Measurements from ENCODE around the gene CHD5. TPM values are rescaled to one million over a fixed set of nuclear protein-coding genes. Genes with fewer than 3 reads are reported as not detected.

CHD5 gene
- total RNA-seq, 1 experiment from 2014 or later = 6.1 TPM

- TF ChIP-seq RAD21 (IDR thresholded peaks at IDR 0.05; ENCODE audit: low read depth) (no peak), EZH2phosphoT487 (IDR thresholded peaks at IDR 0.05; ENCODE audit: borderline replicate concordance) (no peak), SIN3A (IDR thresholded peaks at IDR 0.05; ENCODE audit: low read depth) (no peak), SRF (IDR thresholded peaks at IDR 0.05; ENCODE audit: low read depth) (no peak)
- TF ChIP-seq, protein P1, sequence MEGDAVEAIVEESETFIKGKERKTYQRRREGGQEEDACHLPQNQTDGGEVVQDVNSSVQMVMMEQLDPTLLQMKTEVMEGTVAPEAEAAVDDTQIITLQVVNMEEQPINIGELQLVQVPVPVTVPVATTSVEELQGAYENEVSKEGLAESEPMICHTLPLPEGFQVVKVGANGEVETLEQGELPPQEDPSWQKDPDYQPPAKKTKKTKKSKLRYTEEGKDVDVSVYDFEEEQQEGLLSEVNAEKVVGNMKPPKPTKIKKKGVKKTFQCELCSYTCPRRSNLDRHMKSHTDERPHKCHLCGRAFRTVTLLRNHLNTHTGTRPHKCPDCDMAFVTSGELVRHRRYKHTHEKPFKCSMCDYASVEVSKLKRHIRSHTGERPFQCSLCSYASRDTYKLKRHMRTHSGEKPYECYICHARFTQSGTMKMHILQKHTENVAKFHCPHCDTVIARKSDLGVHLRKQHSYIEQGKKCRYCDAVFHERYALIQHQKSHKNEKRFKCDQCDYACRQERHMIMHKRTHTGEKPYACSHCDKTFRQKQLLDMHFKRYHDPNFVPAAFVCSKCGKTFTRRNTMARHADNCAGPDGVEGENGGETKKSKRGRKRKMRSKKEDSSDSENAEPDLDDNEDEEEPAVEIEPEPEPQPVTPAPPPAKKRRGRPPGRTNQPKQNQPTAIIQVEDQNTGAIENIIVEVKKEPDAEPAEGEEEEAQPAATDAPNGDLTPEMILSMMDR (IDR thresholded peaks at IDR 0.05 in 2 of 3, conservative IDR thresholded peaks at IDR 0.05 in 1 of 3; ENCODE audit: borderline replicate concordance in 1 of 3, insufficient read depth in 1 of 3, low read depth in 2 of 3, low read length in 2 of 3) = no peak
Observed at GRCh38 chr1:6134206-6134605, 45.9 kb downstream of the CHD5 start (continued).

DNA sequence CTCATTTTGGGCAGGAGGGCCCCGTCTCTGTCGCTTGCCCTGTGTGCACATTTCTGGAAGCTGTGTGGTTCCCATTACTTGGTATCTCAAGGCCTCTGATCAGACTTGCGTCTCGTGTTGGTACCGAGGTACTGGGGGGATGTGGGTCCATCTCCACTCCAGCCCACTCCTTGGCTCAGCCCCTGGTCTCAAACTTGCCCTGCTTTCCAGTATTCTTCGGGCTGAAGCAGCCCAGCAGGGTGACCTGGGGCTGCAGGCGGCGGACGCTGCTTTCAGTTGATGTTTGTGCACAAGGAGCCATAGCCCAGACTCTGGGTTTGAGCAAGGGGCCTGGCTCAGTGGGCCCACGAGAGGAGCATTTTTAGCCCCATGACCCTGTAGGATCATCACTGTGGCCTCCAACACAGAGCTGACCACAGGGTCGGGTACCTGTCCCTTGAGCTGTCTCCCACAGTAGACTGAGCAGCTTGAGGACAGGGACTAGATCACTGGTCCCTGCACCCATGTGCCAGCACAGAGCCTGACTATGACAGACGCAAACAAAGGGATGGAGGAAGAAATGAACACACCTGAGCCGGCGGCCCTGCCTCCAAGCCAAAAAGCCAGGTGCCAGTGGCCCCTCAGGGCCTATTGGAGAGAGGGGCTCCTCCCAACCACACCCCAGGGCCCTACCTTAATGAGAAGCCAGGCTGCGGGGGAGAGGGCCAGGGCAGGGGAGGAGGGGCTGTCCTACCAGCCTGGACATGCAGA lies 46.8 kb downstream of the CHD5 start:
- Histone ChIP-seq H3K4me3 (replicated peaks in 1 of 2; ENCODE audit: low read depth in 1 of 2, low read length in 2 of 2) (no peak overlapping the region), H3K4me2 (ENCODE audit: low read length) (no peak overlapping the region), H3K9ac (ENCODE audit: low read length) (no peak overlapping the region), H3K27ac (ENCODE audit: low read depth, low read length) (no peak overlapping the region), H3K9me3 (ENCODE audit: control insufficient read depth in 1 of 2, insufficient read depth in 1 of 2, low read depth in 1 of 2, low read length in 2 of 2) (peaks cover 0 to 8% of the 10 kb centered on the region in 2 experiments; a peak in 2 of 4 replicates), H3K4me1 (ENCODE audit: control insufficient read depth in 1 of 2, insufficient read depth in 2 of 2, low read length in 2 of 2) (peaks cover under 1 to 2% of the 10 kb centered on the region in 2 experiments; a peak in 3 of 4 replicates), H4K20me1 (ENCODE audit: insufficient read depth) (no peaks in the 10 kb centered on the region), H3K36me3 (ENCODE audit: control insufficient read depth in 1 of 2, insufficient read depth in 2 of 2, low read length in 2 of 2) (no peaks in the 10 kb centered on the region), H3K9me2 (ENCODE audit: insufficient read depth) (no peaks in the 10 kb centered on the region), H3K27me3 (ENCODE audit: insufficient read depth, low read length) (no peaks in the 10 kb centered on the region), H3K79me2 (ENCODE audit: insufficient read depth, low read length) (no peaks in the 10 kb centered on the region), H2AFZ (ENCODE audit: low read depth, low read length, poor library complexity, severe bottlenecking) (no peak overlapping the region)
- BruUV-seq (replicated peaks) = no TSS peak
- ChIA-PET POLR2A (no interaction called here), CTCF (no interaction called here), RAD21 (ENCODE audit: low non-redundant PET in 1 of 2, low total read pairs in 2 of 2, uncharacterized antibody in 2 of 2, unreplicated experiment in 2 of 2) (no interaction called here)
- TF ChIP-seq POLR2A (IDR thresholded peaks at IDR 0.05; ENCODE audit: borderline replicate concordance, extremely low read depth, insufficient read depth, insufficient read length) (no peak), FOSL1 (IDR thresholded peaks at IDR 0.05; ENCODE audit: low read depth) (no peak), CEBPB (IDR thresholded peaks at IDR 0.05; ENCODE audit: low read depth) (no peak), EZH2 (IDR thresholded peaks at IDR 0.05) (no peak), ELF1 (IDR thresholded peaks at IDR 0.05; ENCODE audit: borderline replicate concordance, low read depth) (no peak), ZFX (IDR thresholded peaks at IDR 0.05) (no peak), EZH2phosphoT487 (IDR thresholded peaks at IDR 0.05; ENCODE audit: borderline replicate concordance) (no peak), SP1 (IDR thresholded peaks at IDR 0.05; ENCODE audit: low read depth) (no peak), YY1 (IDR thresholded peaks at IDR 0.05; ENCODE audit: extremely low read depth, insufficient replicate concordance, low read depth, low read length) (no peak)
- TF ChIP-seq, protein P1 (IDR thresholded peaks at IDR 0.05 in 2 of 3, conservative IDR thresholded peaks at IDR 0.05 in 1 of 3; ENCODE audit: borderline replicate concordance in 1 of 3, insufficient read depth in 1 of 3, low read depth in 2 of 3, low read length in 2 of 3) = no peak
- ATAC-seq (no peak), DNase-seq (ENCODE audit: low read depth, low spot score) (no peak)
- intact Hi-C loops (cut with micrococcal nuclease) = no loop called here
